CD4-positive, alpha-beta T cell (primary cell): ENCODE results near the gene MTHFD1L. TPM values are rescaled to one million over a fixed set of nuclear protein-coding genes. Genes with fewer than 3 reads are reported as not detected.

Experiments used
- ATAC-seq: fragments of 200-7000 bp; cut with Tn5 transposase; one replicate; pipeline ENCODE4 v1.10.0; 2022; ENCODE audit warnings: mild to moderate bottlenecking; ENCODE audit not compliant: poor library complexity
- CTCF ChIA-PET: fragments of 350-600 bp; sonication (Branson Sonifier 250); formaldehyde crosslinking; loops from one replicate; lab custom pipeline; 2021; ENCODE audit warnings: antibody characterized with exemption, inconsistent platforms; lab: Charles Lee
- POLR2A ChIA-PET: fragments of 350-600 bp; sonication (Branson Sonifier 250); formaldehyde crosslinking; loops from one replicate; lab custom pipeline; 2021; ENCODE audit warnings: antibody characterized with exemption, inconsistent platforms; lab: Charles Lee
- DNase-seq, 14 experiments: peaks; one replicate each; pipeline ENCODE4 v3.0.0-alpha.2; 2013 to 2020; ENCODE audit warnings: mixed read lengths in 2 of 14
- H3K27ac ChIP-seq, 2 donors: one replicate each; pipeline versions ENCODE4 v1.5.1 to v1.7.0; 2013; ENCODE audit warnings: low read length in 2 of 2, low read depth in 1 of 2, mild to moderate bottlenecking in 1 of 2
- H3K27me3 ChIP-seq, 2 experiments: 1 replicate in 1 of 2; 2 replicates in 1 of 2; pipeline versions ENCODE4 v1.6.1 to v1.7.0; 2013; ENCODE audit warnings: low read length in 2 of 2, control low read depth in 1 of 2, mild to moderate bottlenecking in 1 of 2, moderate library complexity in 1 of 2; ENCODE audit not compliant: insufficient read depth in 2 of 2, control insufficient read depth in 1 of 2
- H3K36me3 ChIP-seq: one replicate; pipeline ENCODE4 v1.6.1; 2013; ENCODE audit warnings: low read length, control low read depth; ENCODE audit not compliant: insufficient read depth
- H3K4me1 ChIP-seq: one replicate; pipeline ENCODE4 v1.6.1; 2013; ENCODE audit warnings: low read length, control low read depth; ENCODE audit not compliant: insufficient read depth
- H3K4me3 ChIP-seq: one replicate; pipeline ENCODE4 v1.5.1; 2013; ENCODE audit warnings: mild to moderate bottlenecking, low read length, moderate library complexity
- H3K9me3 ChIP-seq, 2 experiments: 1 replicate in 1 of 2; 2 replicates in 1 of 2; pipeline versions ENCODE4 v1.6.1 to v1.7.0; 2013; ENCODE audit warnings: low read length in 2 of 2, mild to moderate bottlenecking in 2 of 2, control low read depth in 1 of 2, moderate library complexity in 1 of 2; ENCODE audit not compliant: control insufficient read depth in 1 of 2, insufficient read depth in 1 of 2
- H3K27ac Mint-ChIP-seq: one replicate; pipeline ENCODE4 v1.8.0; 2020; ENCODE audit warnings: mixed read lengths
- H3K27me3 Mint-ChIP-seq: one replicate; pipeline ENCODE4 v1.8.0; 2021; ENCODE audit warnings: mixed read lengths
- H3K36me3 Mint-ChIP-seq: one replicate; pipeline ENCODE4 v1.8.0; 2021; ENCODE audit warnings: low read depth, mixed read lengths
- H3K4me1 Mint-ChIP-seq: one replicate; pipeline ENCODE4 v1.8.0; 2021; ENCODE audit warnings: low read depth, mixed read lengths
- H3K4me3 Mint-ChIP-seq: one replicate; pipeline ENCODE4 v1.8.0; 2020; ENCODE audit warnings: mild to moderate bottlenecking, mixed read lengths
- H3K9me3 Mint-ChIP-seq: one replicate; pipeline ENCODE4 v1.8.0; 2020; ENCODE audit warnings: mixed read lengths
- CTCF ChIP-seq: fragments of 200-600 bp; IDR thresholded peaks from one replicate; pipeline ENCODE4 v1.8.0; 2022; ENCODE audit warnings: antibody characterized with exemption, mild to moderate bottlenecking
- intact Hi-C, 2 experiments: fragments of 100-400 bp; cut with DNase I in 1 of 2; cut with micrococcal nuclease in 1 of 2; formaldehyde crosslinking; loops; one replicate each; pipeline versions ENCODE4 v1.15.1 to v1.9.0; 2023 to 2025; cut with DNase I, micrococcal nuclease
- total RNA-seq, 174 experiments: library from RNA in 2 of 174; stranded (reverse) in 2 of 174; gene quantifications; one replicate each; pipeline ENCODE4 v1.2.3 and lab custom pipeline; 2021 to 2026

MTHFD1L gene
- total RNA-seq, 2 experiments from 2014 or later, result 8.8 to 9.7 TPM

DNA sequence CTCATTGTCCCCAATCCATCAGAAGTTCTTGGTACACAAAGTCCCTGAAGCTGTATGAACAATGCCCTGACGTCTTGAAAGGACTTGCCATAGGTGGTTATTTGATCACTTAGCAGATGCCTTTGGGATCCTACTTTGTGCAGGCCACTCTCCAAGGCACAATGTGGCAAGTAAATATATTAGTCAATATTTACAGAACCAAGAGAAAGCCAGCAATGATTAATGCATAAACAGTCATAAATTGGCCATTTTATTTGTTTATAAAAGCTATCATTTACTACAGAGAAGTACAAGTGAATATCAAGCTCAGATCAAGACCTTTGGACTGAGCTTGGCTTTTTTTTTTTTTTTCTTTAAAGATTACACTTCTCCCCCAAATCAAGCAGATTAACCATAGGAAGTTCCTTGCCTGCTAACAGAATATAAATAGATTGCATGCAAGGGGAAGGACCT, 161.8 kb downstream of the MTHFD1L start:
- DNase-seq, result no peak
- Mint-ChIP-seq H3K27me3 (no peaks in the 10 kb centered on the region), H3K27ac (no peak overlapping the region), H3K36me3 (peaks cover 13% of the 10 kb centered on the region), H3K4me3 (no peak overlapping the region), H3K4me1 (no peaks in the 10 kb centered on the region), H3K9me3 (no peaks in the 10 kb centered on the region)
- CTCF ChIA-PET, result interaction anchor here (0.6 to 0.7 kb wide), 4 partner anchors 13 to 1270 kb away, joined by 3 to 5 read pairs (median 3); no protein-coding TSS in a partner anchor
- ATAC-seq, result no peak
- no peaks in the 10 kb centered on the region for H3K27me3 ChIP-seq
- no peak for TF ChIP-seq CTCF
- intact Hi-C loops, result no loop called here
- no peak overlapping the region for H3K27ac ChIP-seq
- no peaks in the 10 kb centered on the region for H3K4me1 ChIP-seq
- no peak overlapping the region for H3K4me3 ChIP-seq
- peaks cover 2% of the 10 kb centered on the region for H3K36me3 ChIP-seq
- POLR2A ChIA-PET, result no interaction called here
- H3K9me3 ChIP-seq, result no peaks in the 10 kb centered on the region

GRCh38 chr6:151027936-151028838, 162.7 kb downstream of the MTHFD1L start:
- ATAC-seq, result no peak
- H3K9me3 ChIP-seq, result no peaks in the 10 kb centered on the region
- peaks cover 13% of the 10 kb centered on the region for H3K36me3 Mint-ChIP-seq
- intact Hi-C loops, result no loop called here
- peak in 1 of 14 experiments; percentile 14 for DNase-seq
- H3K4me1 ChIP-seq, result no peaks in the 10 kb centered on the region
- no peaks in the 10 kb centered on the region for H3K9me3 Mint-ChIP-seq
- no peak overlapping the region for H3K27ac ChIP-seq
- H3K27ac Mint-ChIP-seq, result no peak overlapping the region
- H3K4me3 ChIP-seq, result no peak overlapping the region
- H3K27me3 ChIP-seq, result no peaks in the 10 kb centered on the region
- peaks cover 2% of the 10 kb centered on the region for H3K36me3 ChIP-seq
- no peak overlapping the region for H3K4me3 Mint-ChIP-seq
- no peaks in the 10 kb centered on the region for H3K27me3 Mint-ChIP-seq
- POLR2A ChIA-PET, result no interaction called here
- CTCF ChIA-PET, result no interaction called here
- no peak for TF ChIP-seq CTCF
- no peaks in the 10 kb centered on the region for H3K4me1 Mint-ChIP-seq

- Mint-ChIP-seq H3K36me3 (peaks cover 5% of the 10 kb centered on the region), H3K9me3 (no peaks in the 10 kb centered on the region), H3K27ac (no peak overlapping the region), H3K27me3 (no peaks in the 10 kb centered on the region), H3K4me3 (no peak overlapping the region), H3K4me1 (no peaks in the 10 kb centered on the region)
- Histone ChIP-seq H3K36me3 (peaks cover 2% of the 10 kb centered on the region), H3K9me3 (no peaks in the 10 kb centered on the region), H3K27me3 (no peaks in the 10 kb centered on the region), H3K27ac (no peak overlapping the region), H3K4me3 (no peak overlapping the region), H3K4me1 (no peaks in the 10 kb centered on the region)
- POLR2A ChIA-PET, result no interaction called here
- CTCF ChIA-PET, result interaction anchor here (1.6 kb wide), 1 partner anchor 16 kb away, joined by 3 read pairs; no protein-coding TSS in a partner anchor
- intact Hi-C loops, result no loop called here
- TF ChIP-seq CTCF, result no peak
- DNase-seq (peak in 3 of 14 experiments; percentile 5 to 25 (median 15)), ATAC-seq (no peak)
Measured at GRCh38 chr6:151029970-151030369, 164.5 kb downstream of the MTHFD1L start.
